ENCODE measurements around the gene RELA. TPM values are rescaled to one million over a fixed set of nuclear protein-coding genes. Genes with fewer than 3 reads are reported as not detected.

RELA gene
- total RNA-seq, 1 experiment from 2014 or later = 35.1 TPM

GRCh38 chr11:65653229-65654225 lies 9.2 kb downstream of the RELA start:
- peak overlapping the region; percentile 96 for H3K27ac Mint-ChIP-seq
- DNase-seq (ENCODE audit: low spot score) (no peak), ATAC-seq (no peak)
- POLR2A ChIA-PET = interaction anchor here (2.1 to 3.0 kb wide), 4 partner anchors 9 to 46 kb away, joined by 6 to 20 read pairs (median 12); partner anchors contain the start of genes RELA and SIPA1
- H3K4me1 Mint-ChIP-seq = peaks cover 21% of the 10 kb centered on the region
- H3K36me3 Mint-ChIP-seq = peaks cover 41% of the 10 kb centered on the region
- H3K4me3 Mint-ChIP-seq = peak overlapping the region; percentile 80
- no peaks in the 10 kb centered on the region for H3K9me3 Mint-ChIP-seq
- no peaks in the 10 kb centered on the region for H3K27me3 Mint-ChIP-seq (ENCODE audit: low read depth)
- CTCF ChIA-PET = interaction anchor here (1.0 to 5.0 kb wide), 14 partner anchors 10 to 235 kb away, joined by 3 to 23 read pairs (median 8); partner anchors contain the start of genes FIBP, KAT5, RELA and SIPA1
- TF ChIP-seq NFE2L1 (CRISPR knock-in tag; IDR thresholded peaks at IDR 0.05) (0 out of 2 replicates have a peak, but pooled peaks have one; percentile 1), ZNF281 (CRISPR knock-in tag; IDR thresholded peaks at IDR 0.05) (peak; percentile 98), PRDM15 (CRISPR knock-in tag; IDR thresholded peaks at IDR 0.05) (peak; percentile 37; the same call in 1 of the 2 replicates), ZNF423 (CRISPR knock-in tag; IDR thresholded peaks at IDR 0.05) (no peak)

- Mint-ChIP-seq H3K27me3 (ENCODE audit: low read depth) (peaks cover 3% of the 10 kb centered on the region; the same call in 1 of the 2 replicates), H3K4me1 (peaks cover 21% of the 10 kb centered on the region), H3K36me3 (peaks cover 33% of the 10 kb centered on the region), H3K4me3 (peak overlapping the region; percentile 80), H3K9me3 (no peaks in the 10 kb centered on the region), H3K27ac (peak overlapping the region; percentile 96)
- ChIA-PET CTCF (interaction anchor here (0.7 to 5.0 kb wide), 15 partner anchors 11 to 236 kb away, joined by 3 to 23 read pairs (median 8); partner anchors contain the start of genes FIBP, KAT5, RELA and SIPA1), POLR2A (interaction anchor here (0.7 to 3.0 kb wide), 7 partner anchors 10 to 207 kb away, joined by 3 to 20 read pairs (median 6); partner anchors contain the start of genes RELA and SIPA1)
- DNase-seq (ENCODE audit: low spot score) (peak; percentile 90), ATAC-seq (peak; percentile 84)
- TF ChIP-seq FOXP1 (CRISPR knock-in tag; IDR thresholded peaks at IDR 0.05; ENCODE audit: borderline replicate concordance) (peak; percentile 61; the same call in 1 of the 2 replicates), E2F4 (CRISPR knock-in tag; IDR thresholded peaks at IDR 0.05; ENCODE audit: borderline replicate concordance, low read depth) (no peak), ZBTB21 (CRISPR knock-in tag; IDR thresholded peaks at IDR 0.05; ENCODE audit: borderline replicate concordance) (0 out of 2 replicates have a peak, but pooled peaks have one; percentile 3), STAT6 (CRISPR knock-in tag; conservative IDR thresholded peaks at IDR 0.05; ENCODE audit: low read depth) (no peak), USF2 (CRISPR knock-in tag; IDR thresholded peaks at IDR 0.05) (no peak), TEAD1 (CRISPR knock-in tag; IDR thresholded peaks at IDR 0.05) (peak; percentile 36; the same call in 1 of the 2 replicates), ERG (CRISPR knock-in tag; IDR thresholded peaks at IDR 0.05) (0 out of 2 replicates have a peak, but pooled peaks have one; percentile 43), MAX (CRISPR knock-in tag; IDR thresholded peaks at IDR 0.05) (peak; percentile 85), NR2C2 (CRISPR knock-in tag; IDR thresholded peaks at IDR 0.05) (no peak), ZNF317 (CRISPR knock-in tag; IDR thresholded peaks at IDR 0.05; ENCODE audit: borderline replicate concordance, low read depth) (0 out of 2 replicates have a peak, but pooled peaks have one; percentile 37), ZNF423 (CRISPR knock-in tag; IDR thresholded peaks at IDR 0.05) (no peak), ATF1 (CRISPR knock-in tag; IDR thresholded peaks at IDR 0.05) (no peak), FOXK1 (CRISPR knock-in tag; IDR thresholded peaks at IDR 0.05) (0 out of 2 replicates have a peak, but pooled peaks have one; percentile 37)
Observed at GRCh38 chr11:65652511-65653228, 10.0 kb downstream of the RELA start.

Measured in WTC11 (cell line).